SH-SY5Y (cell line): ENCODE data around the gene PRDM15.

Experiments
- GATA2 ChIP-seq: IDR thresholded peaks from 2 replicates; pipeline ENCODE4 v1.6.1; 2011; ENCODE audit warnings: mild to moderate bottlenecking, low read depth, low read length
- GATA3 ChIP-seq: IDR thresholded peaks from 2 replicates; pipeline ENCODE4 v1.6.1; 2011; ENCODE audit warnings: low read depth, mild to moderate bottlenecking, low read length, moderate library complexity

DNA sequence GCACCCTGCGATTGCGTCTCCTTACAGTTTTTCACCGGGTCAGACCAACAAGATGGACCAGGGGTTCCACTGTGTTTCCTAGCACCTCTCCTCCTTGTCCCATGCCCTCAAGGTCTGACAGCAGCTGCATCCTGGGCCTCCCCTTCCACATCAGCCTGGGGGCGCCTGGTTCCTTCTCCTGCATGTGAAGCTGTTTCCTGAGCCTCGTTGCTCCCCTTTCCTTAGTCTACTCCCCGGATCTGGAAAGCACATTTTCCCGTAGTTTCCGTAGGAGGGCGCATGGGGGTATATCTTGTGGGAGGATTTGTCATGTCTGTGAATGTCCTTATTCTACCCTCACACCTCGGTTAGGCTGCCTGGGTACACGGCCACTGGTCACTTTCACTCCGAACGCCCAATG is 6.1 kb downstream of the PRDM15 start:
- TF ChIP-seq GATA2 (no peak), GATA3 (no peak)
